H9 (cell line): Measurements from ENCODE around the gene RNF113B. TPM values are rescaled to one million over a fixed set of nuclear protein-coding genes. Genes with fewer than 3 reads are reported as not detected.

Source experiments
- DNase-seq: peaks from one replicate; pipeline ENCODE4 v3.0.0-alpha.2; 2017
- H2AFZ ChIP-seq: one replicate; pipeline ENCODE4 v1.6.1; 2013; ENCODE audit warnings: mild to moderate bottlenecking, low read length, control low read depth, moderate library complexity
- H2AK5ac ChIP-seq: 2 replicates; pipeline ENCODE4 v1.6.1; 2013; ENCODE audit warnings: low read length, control low read depth, mixed read lengths; ENCODE audit not compliant: insufficient read length
- H2BK120ac ChIP-seq: one replicate; pipeline ENCODE4 v1.6.1; 2013; ENCODE audit warnings: low read depth, mild to moderate bottlenecking, low read length, control low read depth, inconsistent platforms; ENCODE audit not compliant: poor library complexity, severe bottlenecking
- H2BK12ac ChIP-seq: 2 replicates; pipeline ENCODE4 v1.6.1; 2013; ENCODE audit warnings: low read length, control low read depth, mixed read lengths, low read depth; ENCODE audit not compliant: insufficient read length
- H2BK15ac ChIP-seq: 2 replicates; pipeline ENCODE4 v1.6.1; 2013; ENCODE audit warnings: low read depth, low read length, control low read depth
- H2BK20ac ChIP-seq: one replicate; pipeline ENCODE4 v1.6.1; 2013; ENCODE audit warnings: low read depth, mild to moderate bottlenecking, low read length, control low read depth, inconsistent platforms; ENCODE audit not compliant: poor library complexity, severe bottlenecking
- H2BK5ac ChIP-seq: 2 replicates; pipeline ENCODE4 v1.6.1; 2013; ENCODE audit warnings: low read length, control low read depth, mixed read lengths; ENCODE audit not compliant: insufficient read length
- H3K14ac ChIP-seq: 2 replicates; pipeline ENCODE4 v1.6.1; 2013; ENCODE audit warnings: low read length, control low read depth; ENCODE audit not compliant: insufficient read depth
- H3K18ac ChIP-seq: 2 replicates; pipeline ENCODE4 v1.6.1; 2013; ENCODE audit warnings: low read depth, mild to moderate bottlenecking, mixed read lengths, low read length, control low read depth; ENCODE audit not compliant: insufficient read length
- H3K23ac ChIP-seq: 2 replicates; pipeline ENCODE4 v1.6.1; 2013; ENCODE audit warnings: low read length, control low read depth, mixed read lengths, low read depth; ENCODE audit not compliant: insufficient read length
- H3K23me2 ChIP-seq: 2 replicates; pipeline ENCODE4 v1.6.1; 2013; ENCODE audit warnings: low read depth, mild to moderate bottlenecking, mixed read lengths, low read length, control low read depth; ENCODE audit not compliant: insufficient read length, poor library complexity, severe bottlenecking
- H3K27ac ChIP-seq: 2 replicates; pipeline ENCODE4 v1.5.1; 2013; ENCODE audit warnings: low read length, control low read depth, mixed read lengths, low read depth; ENCODE audit not compliant: insufficient read length
- H3K27me3 ChIP-seq: 2 replicates; pipeline ENCODE4 v1.6.1; 2013; ENCODE audit warnings: low read length, control low read depth, inconsistent platforms; ENCODE audit not compliant: insufficient read depth
- H3K4ac ChIP-seq: 2 replicates; pipeline ENCODE4 v1.6.1; 2013; ENCODE audit warnings: low read depth, mild to moderate bottlenecking, control low read depth, inconsistent platforms, low read length, moderate library complexity
- H3K4me1 ChIP-seq: 2 replicates; pipeline ENCODE4 v1.6.1; 2013; ENCODE audit warnings: low read length, control low read depth, inconsistent platforms; ENCODE audit not compliant: insufficient read depth
- H3K4me2 ChIP-seq: 2 replicates; pipeline ENCODE4 v1.6.1; 2013; ENCODE audit warnings: low read length, control low read depth, mixed read lengths; ENCODE audit not compliant: insufficient read length, insufficient read depth
- H3K56ac ChIP-seq: 2 replicates; pipeline ENCODE4 v1.6.1; 2013; ENCODE audit warnings: low read depth, mild to moderate bottlenecking, mixed read lengths, low read length, control low read depth; ENCODE audit not compliant: insufficient read length
- H3K79me1 ChIP-seq: 2 replicates; pipeline ENCODE4 v1.6.1; 2013; ENCODE audit warnings: low read depth, mild to moderate bottlenecking, moderate library complexity, low read length, control low read depth, inconsistent platforms; ENCODE audit not compliant: insufficient read depth, poor library complexity, severe bottlenecking
- H3K79me2 ChIP-seq: 2 replicates; pipeline ENCODE4 v1.6.1; 2013; ENCODE audit warnings: low read length, control low read depth, inconsistent platforms; ENCODE audit not compliant: insufficient read depth
- H3K9ac ChIP-seq: 2 replicates; pipeline ENCODE4 v1.6.1; 2013; ENCODE audit warnings: low read length, control low read depth, mixed read lengths; ENCODE audit not compliant: insufficient read length; ENCODE audit errors: extremely low read depth
- H3K9me3 ChIP-seq: one replicate; pipeline ENCODE4 v1.6.1; 2013; ENCODE audit warnings: low read depth, low read length, inconsistent platforms; ENCODE audit not compliant: control insufficient read depth
- H3T11ph ChIP-seq: one replicate; pipeline ENCODE4 v1.6.1; 2013; ENCODE audit warnings: mild to moderate bottlenecking, low read length, control low read depth, inconsistent platforms
- H4K20me1 ChIP-seq: one replicate; pipeline ENCODE4 v1.6.1; 2013; ENCODE audit not compliant: control insufficient read depth, insufficient read length, insufficient read depth
- H4K5ac ChIP-seq: 2 replicates; pipeline ENCODE4 v1.6.1; 2013; ENCODE audit warnings: low read depth, mild to moderate bottlenecking, mixed read lengths, low read length, control low read depth; ENCODE audit not compliant: insufficient read length
- H4K8ac ChIP-seq: replicated peaks from 2 replicates; pipeline ENCODE4 v1.6.1; 2013; ENCODE audit warnings: low read length, control low read depth, mixed read lengths, low read depth; ENCODE audit not compliant: insufficient read length
- H4K91ac ChIP-seq: 2 replicates; pipeline ENCODE4 v1.6.1; 2013; ENCODE audit warnings: low read depth, mild to moderate bottlenecking, moderate library complexity, mixed read lengths, low read length, control low read depth; ENCODE audit not compliant: insufficient read length
- H3K27ac Mint-ChIP-seq, 3 experiments: 2 replicates in 2 of 3; 3 replicates in 1 of 3; pipeline ENCODE4 v1.8.0; 2020 to 2021; ENCODE audit warnings: mixed read lengths in 3 of 3, mild to moderate bottlenecking in 1 of 3, moderate library complexity in 1 of 3
- H3K27me3 Mint-ChIP-seq: 2 replicates; pipeline ENCODE4 v1.8.0; 2021; ENCODE audit warnings: low read depth, mild to moderate bottlenecking, moderate library complexity, mixed read lengths
- H3K36me3 Mint-ChIP-seq, 3 experiments: 2 replicates in 2 of 3; 3 replicates in 1 of 3; pipeline ENCODE4 v1.8.0; 2020 to 2021; ENCODE audit warnings: low read depth in 3 of 3, mixed read lengths in 3 of 3; ENCODE audit not compliant: insufficient read depth in 1 of 3
- H3K4me1 Mint-ChIP-seq, 2 experiments: 2 replicates each; pipeline ENCODE4 v1.8.0; 2020; ENCODE audit warnings: mixed read lengths in 2 of 2
- H3K4me3 Mint-ChIP-seq, 2 experiments: 2 replicates in 1 of 2; 3 replicates in 1 of 2; pipeline ENCODE4 v1.8.0; 2020 to 2021; ENCODE audit warnings: mild to moderate bottlenecking in 2 of 2, mixed read lengths in 2 of 2, moderate library complexity in 1 of 2
- H3K9me3 Mint-ChIP-seq, 2 experiments: 2 replicates in 1 of 2; 3 replicates in 1 of 2; pipeline ENCODE4 v1.8.0; 2020; ENCODE audit warnings: mild to moderate bottlenecking in 2 of 2, mixed read lengths in 2 of 2, moderate library complexity in 1 of 2
- CTCF ChIP-seq: fragments of 200-600 bp; sonication (generic); conservative IDR thresholded peaks from 3 replicates; pipeline ENCODE4 v1.8.0; 2021; ENCODE audit warnings: antibody characterized with exemption, mild to moderate bottlenecking
- WGBS: extraction: QIAGEN DNeasy Blood & Tissue Kit; methylation state at CpG from one replicate; pipeline ENCODE4 v1.1.7; 2013; ENCODE audit warnings: missing lambda C conversion rate, low lambda C conversion rate, mixed read lengths; ENCODE audit not compliant: insufficient read length; ENCODE audit errors: extremely low coverage; 5-methylcytosine and 5-hydroxymethylcytosine counted together
- total RNA-seq: library from RNA; stranded (reverse); gene quantifications from 2 replicates; pipeline ENCODE4 v1.2.1, GENCODE V29; 2021

The RNF113B gene
- total RNA-seq, 1 experiment from 2014 or later: not detected

- Histone ChIP-seq H3K56ac (no peak overlapping the region), H3K27ac (peak overlapping the region; percentile 39), H3K23ac (no peak overlapping the region), H2BK120ac (no peak overlapping the region), H2AK5ac (no peak overlapping the region), H3K4ac (no peak overlapping the region), H3K14ac (peak overlapping the region; percentile 68; the same call in 1 of the 2 replicates), H3K9ac (no peak overlapping the region), H4K5ac (no peak overlapping the region), H2AFZ (no peak overlapping the region), H3K4me1 (peaks cover 26% of the 10 kb centered on the region), H4K91ac (no peak overlapping the region), H3K23me2 (no peaks in the 10 kb centered on the region), H2BK12ac (no peak overlapping the region), H4K20me1 (no peaks in the 10 kb centered on the region), H2BK15ac (peak overlapping the region; percentile 5; the same call in 1 of the 2 replicates), H3K79me2 (peaks cover 6% of the 10 kb centered on the region; the same call in 1 of the 2 replicates), H3K18ac (no peak overlapping the region), H2BK5ac (no peak overlapping the region), H3K4me2 (no peak overlapping the region), H3T11ph (no peak overlapping the region), H3K79me1 (peaks cover 2% of the 10 kb centered on the region), H2BK20ac (no peak overlapping the region), H3K9me3 (no peaks in the 10 kb centered on the region), H4K8ac (no peak overlapping the region), H3K27me3 (no peaks in the 10 kb centered on the region)
- no peak for DNase-seq
- H3K27me3 Mint-ChIP-seq: no peaks in the 10 kb centered on the region
- peaks cover 57 to 59% of the 10 kb centered on the region in 2 experiments for H3K4me1 Mint-ChIP-seq
- no CpG with 5 or more reads among the region's 14 CpGs for whole genome bisulfite sequencing
- H3K27ac Mint-ChIP-seq: peak overlapping the region; percentile 46 to 94 (median 85)
- peaks cover 0 to 12% (median 5%) of the 10 kb centered on the region in 3 experiments; a peak in 4 of 7 replicates for H3K36me3 Mint-ChIP-seq
- H3K9me3 Mint-ChIP-seq: no peaks in the 10 kb centered on the region
- H3K4me3 Mint-ChIP-seq: peak overlapping the region in 1 of 2 experiments; percentile 59; a peak in 3 of 5 replicates
- no peak for TF ChIP-seq CTCF
These were observed 5.0 kb downstream of the RNF113B start for GRCh38 chr13:98171900-98172589.
